HG02759 (cell line): ENCODE data around the gene MARCHF10.
"Not testable (repeated sequence)": the region's sequence is repeated elsewhere in the genome, so short reads cannot be mapped to it uniquely, and the experiment has no call there.

Experiments used
- ATAC-seq: cut with Tn5 transposase; IDR thresholded peaks from one replicate; pipeline ENCODE4 v1.9.1; 2021; ENCODE audit warnings: mild to moderate bottlenecking, moderate library complexity; ENCODE audit not compliant: unreplicated experiment

MARCHF10 gene, protein sequence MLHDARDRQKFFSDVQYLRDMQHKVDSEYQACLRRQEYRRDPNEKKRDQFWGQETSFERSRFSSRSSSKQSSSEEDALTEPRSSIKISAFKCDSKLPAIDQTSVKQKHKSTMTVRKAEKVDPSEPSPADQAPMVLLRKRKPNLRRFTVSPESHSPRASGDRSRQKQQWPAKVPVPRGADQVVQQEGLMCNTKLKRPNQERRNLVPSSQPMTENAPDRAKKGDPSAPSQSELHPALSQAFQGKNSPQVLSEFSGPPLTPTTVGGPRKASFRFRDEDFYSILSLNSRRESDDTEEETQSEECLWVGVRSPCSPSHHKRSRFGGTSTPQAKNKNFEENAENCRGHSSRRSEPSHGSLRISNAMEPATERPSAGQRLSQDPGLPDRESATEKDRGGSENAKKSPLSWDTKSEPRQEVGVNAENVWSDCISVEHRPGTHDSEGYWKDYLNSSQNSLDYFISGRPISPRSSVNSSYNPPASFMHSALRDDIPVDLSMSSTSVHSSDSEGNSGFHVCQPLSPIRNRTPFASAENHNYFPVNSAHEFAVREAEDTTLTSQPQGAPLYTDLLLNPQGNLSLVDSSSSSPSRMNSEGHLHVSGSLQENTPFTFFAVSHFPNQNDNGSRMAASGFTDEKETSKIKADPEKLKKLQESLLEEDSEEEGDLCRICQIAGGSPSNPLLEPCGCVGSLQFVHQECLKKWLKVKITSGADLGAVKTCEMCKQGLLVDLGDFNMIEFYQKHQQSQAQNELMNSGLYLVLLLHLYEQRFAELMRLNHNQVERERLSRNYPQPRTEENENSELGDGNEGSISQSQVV

DNA sequence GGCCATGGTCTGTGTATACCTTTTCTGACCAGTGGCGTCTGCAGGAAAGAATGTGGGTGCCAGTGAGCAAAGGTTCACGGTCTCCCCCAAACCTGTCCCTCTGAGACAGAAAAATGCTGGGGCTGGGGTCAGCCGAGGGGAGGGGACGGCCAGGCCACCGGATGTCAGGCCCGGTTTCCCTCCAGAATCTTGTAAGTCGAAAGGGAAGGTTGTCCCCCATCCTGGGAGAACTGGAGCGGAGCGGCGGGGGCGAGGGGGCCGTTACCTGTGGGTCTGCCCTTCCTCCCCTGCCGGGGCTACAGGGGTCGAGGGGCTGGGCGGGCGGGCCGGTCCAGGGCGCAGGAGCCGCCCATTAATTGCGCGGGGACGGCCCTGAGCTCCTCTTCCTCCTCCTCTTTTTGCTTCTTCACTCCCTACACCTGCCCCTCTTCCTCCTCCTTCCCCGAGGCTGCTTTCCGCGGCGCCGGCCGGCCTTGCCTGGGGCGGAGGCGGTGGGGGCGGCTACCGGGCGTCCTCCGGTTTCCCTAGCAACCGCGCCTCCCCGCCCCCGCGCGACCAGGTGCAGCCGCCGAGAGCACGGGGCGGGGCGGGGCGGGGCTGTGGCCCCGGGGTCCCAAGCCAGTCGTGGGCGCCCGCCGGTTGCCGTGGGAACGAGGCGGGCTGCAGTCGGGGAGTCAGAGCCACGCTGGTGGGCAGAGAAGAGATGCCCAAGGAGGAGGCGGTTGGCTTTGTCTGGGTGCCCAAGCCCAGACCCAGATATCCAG is at the start of gene MARCHF10:
Gene MARCHF10 (minus strand): TSS at position 503 of the 764 bp plus-strand sequence. CDS start 6,579 bp downstream, outside the sequence.
- no peak for ATAC-seq

DNA sequence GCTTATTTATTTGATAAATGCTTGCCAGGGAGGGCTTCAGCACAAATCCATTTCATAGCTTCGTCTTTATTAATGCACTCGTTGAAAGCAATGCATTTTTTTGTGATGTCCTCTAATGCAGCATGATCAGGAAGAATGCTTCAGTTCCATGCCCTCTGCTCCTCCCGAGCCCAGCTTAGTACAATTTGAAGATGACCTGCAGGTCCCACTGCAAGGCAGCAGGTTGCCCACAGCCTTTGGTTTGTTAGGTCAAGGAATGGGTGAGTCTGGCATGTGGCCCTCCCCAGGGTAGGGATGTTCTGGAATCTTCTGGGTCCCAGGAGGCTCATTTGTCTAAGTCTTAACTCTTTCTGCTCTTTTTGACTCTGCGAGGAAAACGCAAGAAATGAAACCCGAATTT is 49.4 kb upstream of the MARCHF10 start:
- ATAC-seq: no peak

DNA sequence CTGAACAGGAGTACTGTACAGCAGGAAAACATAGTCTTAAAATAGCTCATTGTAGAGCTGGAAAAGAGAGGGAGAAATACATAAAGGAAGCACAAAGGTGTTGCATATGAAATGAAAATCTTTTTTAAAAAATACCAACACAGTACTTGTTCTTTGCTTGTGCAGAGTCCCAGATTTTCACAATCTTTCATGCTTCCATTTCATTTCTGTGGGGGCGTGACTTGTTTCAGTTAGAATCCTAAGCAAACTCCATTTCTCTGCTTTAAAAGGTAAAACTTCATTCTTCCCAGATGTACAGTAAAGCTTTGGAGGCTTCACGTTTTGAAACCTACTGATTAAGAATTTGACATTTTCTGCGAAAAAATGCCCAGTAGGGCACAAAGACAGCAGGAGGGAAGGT is 48.5 kb upstream of the MARCHF10 start:
- no peak for ATAC-seq

DNA sequence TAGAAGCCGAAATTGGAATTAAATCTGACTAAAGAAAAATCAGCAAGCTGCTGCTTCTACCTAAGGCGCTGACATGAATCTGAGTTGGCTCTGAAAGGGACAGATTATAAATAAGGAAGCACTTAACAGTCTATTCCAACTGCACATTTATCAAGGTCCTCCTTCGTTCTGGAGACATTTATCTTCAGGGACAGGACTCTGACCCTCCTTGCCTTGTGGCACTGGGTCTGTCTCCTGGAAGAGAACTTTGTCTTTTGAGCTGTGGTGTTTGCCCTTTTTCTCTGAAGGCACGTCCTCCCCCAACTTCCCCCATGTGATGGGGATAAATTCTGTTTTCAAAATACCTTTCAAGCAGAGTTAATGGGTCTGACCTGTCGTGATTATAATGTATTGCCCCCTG is 47.0 kb upstream of the MARCHF10 start:
- no peak for ATAC-seq

DNA sequence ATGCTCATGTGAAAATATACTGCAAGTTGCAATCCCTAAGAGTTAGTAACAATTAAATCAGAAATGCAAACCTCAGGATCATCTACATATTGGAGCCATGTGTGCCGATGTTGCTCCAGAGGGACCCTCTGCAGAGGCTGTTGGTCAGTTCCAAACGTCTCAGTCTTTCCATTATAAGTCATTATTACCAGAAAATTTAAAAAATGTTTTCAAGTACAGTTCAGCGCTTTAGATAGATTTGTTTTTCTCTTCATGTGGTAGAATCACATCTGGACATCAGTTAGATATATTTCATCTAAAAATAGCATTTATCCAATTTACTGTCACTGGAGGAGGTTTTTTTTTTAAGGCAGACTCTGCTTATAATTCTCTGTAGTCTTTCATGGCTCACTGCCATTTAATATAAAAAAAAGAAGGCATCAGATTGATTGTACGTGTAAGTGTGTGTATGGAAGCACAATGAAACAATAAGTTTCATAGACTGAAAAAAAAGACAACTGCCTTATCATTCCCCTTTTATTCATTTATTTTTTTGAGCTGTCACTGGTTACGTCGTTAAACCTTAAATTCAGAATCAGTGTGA is 46.1 kb upstream of the MARCHF10 start:
- ATAC-seq: no peak

DNA sequence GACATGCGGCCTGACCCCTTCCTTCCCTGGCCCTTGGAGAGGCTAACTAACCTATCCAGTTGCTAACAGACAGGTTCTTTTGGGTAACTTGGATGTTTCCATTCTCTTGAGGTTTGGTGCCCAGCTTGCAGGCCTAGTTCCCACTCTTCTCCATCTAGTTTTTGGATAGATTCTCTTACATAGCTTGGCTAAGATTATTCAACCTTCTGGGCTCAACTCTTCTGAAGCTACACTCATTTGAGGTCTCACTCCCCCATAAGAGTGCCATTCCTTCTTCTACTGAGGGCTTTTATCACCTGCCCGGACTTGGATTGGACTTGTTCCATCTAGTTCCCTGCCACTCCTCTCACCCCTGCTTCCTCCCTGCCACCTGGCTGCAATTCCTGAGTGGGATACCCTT is 44.1 kb upstream of the MARCHF10 start:
- ATAC-seq: no peak

DNA sequence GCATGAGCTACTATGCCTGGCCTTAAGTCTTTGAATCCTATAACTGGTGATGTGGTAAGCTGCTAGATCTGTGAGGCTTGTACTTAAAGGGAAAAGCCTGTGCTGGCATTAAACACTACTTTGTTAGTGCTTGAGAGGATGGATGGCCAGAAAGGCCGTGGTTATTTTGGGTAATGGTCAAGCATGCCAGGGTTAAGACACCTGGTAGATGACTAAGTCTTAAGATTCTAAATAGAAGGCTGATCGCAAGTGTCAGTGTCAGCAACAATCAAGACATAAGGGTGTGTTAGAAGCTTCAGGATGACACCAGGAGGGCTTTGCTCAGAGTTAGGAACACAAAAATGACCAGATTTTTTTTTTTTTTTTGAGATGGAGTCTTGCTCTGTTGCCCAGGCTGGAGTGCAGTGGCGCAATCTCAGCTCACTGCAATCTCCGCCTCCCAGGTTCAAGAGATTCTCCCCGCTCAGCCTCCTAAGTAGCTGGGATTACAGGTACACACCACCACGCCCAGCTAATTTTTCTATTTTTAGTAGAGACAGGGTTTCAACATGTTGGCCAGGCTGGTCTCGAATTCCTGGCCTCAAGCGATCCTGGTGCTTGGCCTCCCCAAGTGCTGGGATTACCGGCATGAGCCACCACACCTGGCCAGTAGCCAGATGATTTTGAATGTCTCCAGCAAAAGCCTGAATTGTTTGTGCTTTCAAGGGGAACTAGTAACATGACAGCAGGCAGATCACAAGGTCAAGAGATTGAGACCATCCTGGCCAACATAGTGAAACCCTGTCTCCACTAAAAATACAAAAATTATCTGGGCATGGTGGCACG is 41.7 kb upstream of the MARCHF10 start:
- ATAC-seq: not testable (repeated sequence)

DNA sequence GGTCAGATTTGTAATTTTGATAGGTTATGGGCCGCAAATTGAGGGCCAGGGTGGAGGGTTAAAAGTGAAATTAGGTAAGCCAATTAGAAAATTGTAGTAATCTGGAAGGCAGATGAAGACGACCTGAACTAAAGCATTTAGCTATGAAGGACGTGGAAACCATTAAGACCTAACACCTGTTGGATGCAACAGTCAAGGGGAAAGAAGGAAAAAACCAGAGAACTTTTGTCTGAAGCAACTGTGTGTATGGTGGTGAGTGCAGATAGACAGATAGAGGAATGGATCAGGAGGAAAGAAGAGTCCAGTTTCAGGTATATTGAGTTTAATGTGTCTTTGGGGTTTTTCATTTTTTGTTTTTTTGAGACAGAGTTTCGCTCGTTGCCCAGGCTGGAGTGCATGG is 40.2 kb upstream of the MARCHF10 start:
- no peak for ATAC-seq

DNA sequence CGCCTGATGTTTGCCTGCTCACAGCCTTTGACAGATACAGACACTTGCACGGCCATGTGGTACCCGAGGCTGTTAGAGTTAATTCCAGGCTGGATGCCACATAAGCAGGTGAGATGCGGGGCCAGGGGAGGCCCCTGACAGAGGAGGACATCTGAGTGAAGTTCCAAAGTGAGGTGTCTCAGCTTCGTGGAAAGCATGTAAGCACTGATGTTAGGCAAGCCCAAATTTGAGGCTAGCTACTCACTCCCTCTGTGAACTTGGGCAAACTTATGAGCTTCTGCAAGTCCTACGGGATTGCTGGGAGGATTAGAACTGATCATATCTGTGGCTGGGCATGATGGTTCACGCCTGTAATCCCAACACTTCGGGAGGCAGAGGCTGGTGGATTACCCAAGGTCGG is 39.3 kb upstream of the MARCHF10 start:
- ATAC-seq: no peak

DNA sequence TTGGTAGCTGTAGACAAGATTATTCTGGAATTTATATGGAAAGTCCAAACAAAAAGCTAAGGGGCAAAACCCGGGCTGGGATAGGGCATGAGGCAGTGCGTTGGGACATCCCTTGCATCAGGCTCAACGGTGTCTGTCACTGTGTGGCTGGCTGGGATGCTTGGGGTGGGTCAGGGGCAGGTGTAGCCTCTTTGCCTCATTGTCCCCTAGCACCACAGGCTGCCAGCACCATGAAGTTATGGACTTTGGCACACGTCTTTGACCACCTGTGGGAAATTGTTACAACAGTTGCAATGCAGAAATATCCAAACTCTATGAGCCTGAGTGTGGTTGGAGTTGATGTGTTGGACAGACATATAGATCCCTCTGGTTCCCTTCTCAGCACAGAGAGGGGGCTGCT is 32.8 kb upstream of the MARCHF10 start:
- ATAC-seq: no peak

DNA sequence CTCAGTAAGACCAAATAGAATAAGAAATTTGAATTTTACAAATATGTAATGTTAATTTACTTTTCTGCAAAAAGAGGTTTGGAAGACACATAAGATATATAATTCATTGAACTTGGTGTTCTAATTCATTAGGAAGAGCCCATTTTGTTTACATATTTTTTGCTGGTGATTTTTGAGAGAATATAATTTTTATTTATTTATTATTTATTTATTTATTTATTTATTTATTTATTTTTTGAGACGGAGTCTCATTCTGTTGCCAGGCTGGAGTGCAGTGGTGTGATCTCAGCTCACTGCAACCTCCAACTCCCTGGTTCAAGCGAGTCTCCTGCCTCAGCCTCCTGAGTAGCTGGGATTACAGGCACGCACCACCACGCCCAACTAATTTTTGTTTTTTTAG is 25.7 kb upstream of the MARCHF10 start:
- ATAC-seq: not testable (repeated sequence)

DNA sequence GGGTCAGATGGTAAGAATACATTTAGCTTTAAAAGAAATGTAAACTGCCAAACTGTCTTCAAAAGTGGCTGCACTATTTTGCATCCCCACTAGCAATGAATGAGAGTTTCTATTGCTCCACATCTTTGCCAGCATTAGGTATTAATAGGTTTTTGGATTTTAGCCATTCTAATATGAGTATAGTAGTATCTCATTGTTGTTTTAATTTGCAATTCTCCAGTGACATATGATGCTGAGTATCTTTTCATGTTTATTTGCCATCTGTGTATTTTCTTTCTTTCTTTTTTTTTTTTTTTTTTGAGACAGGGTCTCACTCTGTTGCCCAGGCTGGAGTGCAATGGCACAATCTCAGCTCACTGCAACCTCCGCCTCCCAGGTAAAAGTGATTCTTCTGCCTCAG is 24.3 kb upstream of the MARCHF10 start:
- ATAC-seq: no peak

DNA sequence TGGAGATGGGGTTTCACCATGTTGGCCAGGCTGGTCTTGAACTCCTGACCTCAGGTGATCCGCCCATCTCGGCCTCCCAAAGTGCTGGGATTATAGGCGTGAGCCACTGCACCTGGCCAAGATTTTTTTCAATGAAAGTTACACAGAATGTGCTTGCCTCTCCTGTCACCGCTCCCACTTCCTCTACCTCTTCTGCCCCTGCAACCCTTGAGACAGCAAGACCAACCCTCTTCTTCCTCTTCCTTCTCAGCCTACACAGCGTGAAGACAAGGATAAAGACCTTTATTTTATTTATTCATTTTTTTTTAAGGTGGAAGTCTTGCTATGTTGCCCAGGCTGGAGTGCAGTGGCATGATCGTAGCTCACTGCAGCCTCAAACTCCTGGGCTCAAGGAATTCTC is 23.0 kb upstream of the MARCHF10 start:
- ATAC-seq: not testable (repeated sequence)

DNA sequence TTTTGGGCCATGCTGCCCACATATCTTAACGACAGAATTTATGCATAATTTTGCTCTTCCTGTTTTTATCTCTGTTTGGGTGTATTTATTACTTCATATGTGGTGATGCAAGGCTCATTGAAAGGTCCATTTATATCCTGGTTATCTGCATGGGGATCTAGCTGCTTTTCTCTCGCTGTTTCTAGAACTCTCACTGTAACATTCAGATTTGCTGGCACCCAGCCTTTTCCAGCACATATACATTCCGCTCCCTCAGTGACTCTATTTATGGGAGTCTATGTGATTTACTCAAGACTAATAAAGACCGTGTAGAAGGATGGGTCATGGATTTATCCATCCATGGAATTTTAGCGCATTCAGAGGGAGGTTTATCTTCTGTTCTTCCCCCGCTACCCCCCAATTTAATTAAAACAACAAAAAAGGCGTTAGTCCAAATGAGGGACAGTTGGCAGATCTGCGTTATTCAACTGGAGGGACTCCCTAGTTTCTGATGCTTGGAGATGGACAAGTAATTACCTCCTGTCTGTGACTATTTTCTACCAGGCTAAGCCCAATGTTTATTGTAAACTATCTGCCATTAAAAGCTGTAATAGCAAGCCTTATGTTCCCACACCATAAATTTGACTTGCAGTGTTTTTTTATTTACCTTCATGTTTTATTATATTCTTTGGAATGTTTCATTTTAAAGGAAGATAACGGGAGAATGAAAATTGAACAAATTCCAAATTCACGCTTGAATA is 19.8 kb upstream of the MARCHF10 start:
- ATAC-seq: no peak

DNA sequence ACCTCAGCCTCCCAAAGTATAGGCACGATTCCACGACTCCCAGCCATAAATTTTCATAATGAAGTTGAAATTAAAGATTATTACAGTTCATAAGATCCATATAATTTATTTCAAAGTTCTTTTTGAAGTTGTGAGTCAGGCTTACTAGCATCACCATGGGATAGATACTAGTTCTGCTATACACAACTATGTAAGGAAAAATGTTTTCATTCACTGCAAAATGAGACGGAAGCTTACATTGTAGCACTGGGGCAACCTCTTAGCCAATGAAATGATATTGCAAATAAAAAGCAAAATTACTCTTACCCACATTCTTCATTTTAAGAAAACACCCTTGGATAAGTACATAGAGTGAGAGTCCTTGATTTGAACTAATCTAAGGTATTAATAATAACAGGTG is 18.8 kb upstream of the MARCHF10 start:
- ATAC-seq: no peak

DNA sequence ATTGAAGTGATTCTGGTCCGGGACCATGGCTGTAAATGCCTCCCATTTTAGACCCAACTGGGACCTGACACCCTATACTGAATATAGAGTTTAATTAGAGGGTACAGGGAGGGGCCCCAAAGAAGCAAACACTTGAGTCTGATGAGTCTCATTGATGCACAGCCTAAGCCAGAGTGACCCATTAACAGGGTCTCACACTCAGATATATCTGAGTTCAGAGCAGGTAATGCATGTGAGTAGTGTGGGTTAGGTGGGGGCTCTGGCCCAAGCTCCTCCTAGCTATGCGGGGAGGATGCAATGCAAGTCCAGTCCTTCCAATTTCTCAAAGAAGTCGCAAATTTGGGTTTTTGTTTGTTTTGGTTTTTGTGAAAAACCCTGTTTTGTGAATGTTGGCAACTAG is 17.1 kb upstream of the MARCHF10 start:
- ATAC-seq: no peak

DNA sequence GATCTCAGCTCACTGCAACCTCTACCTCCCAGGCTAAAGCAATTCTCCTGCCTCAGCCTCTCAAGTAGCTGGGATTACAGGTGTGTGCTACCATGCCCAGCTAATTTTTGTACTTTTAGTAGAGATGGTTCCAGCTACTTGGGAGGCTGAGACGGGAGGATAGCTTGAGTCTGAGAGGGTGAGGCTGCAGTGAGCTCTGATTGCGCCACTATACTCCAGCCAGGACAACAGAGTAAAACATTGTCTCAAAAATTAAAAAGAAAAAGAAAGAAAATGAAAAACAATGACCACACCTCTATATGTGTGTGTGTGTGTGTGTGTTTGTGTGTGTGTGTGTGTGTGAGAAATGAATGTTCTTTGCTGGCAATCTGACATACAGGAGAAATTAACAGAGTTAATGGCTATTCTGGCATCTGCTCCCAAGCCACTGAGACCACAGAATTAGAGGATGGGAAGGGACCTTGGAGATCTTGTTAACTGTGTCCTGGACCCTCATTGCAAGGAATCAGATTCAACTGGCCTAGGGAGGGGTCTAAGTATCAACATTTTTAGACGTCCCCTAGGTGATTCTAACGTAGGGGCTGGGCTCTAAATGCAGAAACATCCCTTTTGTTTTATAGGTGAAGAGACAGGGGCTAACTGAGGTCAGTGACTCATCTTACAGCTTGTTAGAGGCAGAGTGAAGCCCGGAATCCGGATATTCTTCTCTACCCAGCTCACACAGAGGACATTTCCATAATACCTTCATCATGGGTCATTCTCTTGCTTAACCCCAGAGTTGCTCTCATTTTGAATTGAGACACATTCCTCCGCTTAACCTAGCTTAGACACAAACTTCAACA is 16.4 kb upstream of the MARCHF10 start:
- ATAC-seq: no peak

DNA sequence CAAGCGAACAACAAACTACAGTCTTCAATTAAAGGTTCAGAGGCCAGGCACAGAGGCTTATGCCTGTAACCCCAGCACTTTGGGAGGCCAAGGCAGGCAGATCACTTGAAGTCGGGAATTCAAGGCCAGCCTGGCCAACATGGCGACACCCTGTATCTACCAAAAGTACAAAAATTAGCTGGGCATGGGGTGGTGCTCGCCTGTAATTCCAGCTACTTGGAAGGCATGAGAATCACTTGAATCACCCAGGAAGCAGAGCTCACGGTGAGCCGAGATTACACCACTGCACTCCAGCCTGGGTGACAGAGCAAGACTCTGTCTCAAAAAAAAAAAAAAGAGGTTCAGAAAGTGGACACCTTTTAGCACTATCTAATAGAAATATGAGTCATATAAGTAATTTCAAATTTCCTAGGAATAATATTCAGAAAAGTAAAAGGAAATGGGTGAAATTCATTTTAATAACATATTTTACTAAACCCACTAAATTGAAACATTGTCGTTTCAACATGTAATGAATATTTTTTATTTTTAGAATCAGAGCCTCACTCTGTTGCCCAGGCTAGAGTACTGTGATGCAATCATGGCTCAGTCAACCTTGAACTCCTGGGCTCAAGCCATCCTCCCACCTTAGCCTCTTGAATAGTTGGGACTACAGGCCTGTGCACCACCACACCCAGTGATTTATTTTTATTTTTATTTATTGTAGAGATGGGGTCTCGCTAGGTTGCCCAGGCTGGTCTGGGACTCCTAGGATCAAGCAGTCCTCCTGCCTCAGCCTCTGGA is 15.2 kb upstream of the MARCHF10 start:
- no peak for ATAC-seq
